ENCODE measurements around the gene TMEM9.

Gene TMEM9

GRCh38 chr1:201190624-201191051 lies 36.4 kb upstream of the TMEM9 start, which contains the start of gene IGFN1:
IGFN1 (plus strand) TSS chr1:201190824; CDS start chr1:201193294, 2,470 bp downstream.
- TF ChIP-seq CTCF (IDR thresholded peaks at IDR 0.05; ENCODE audit: unreplicated experiment in 3 of 3) = no peak
- H3K27me3 Mint-ChIP-seq (ENCODE audit: low read depth) = peaks cover 27% of the 10 kb centered on the region
- peak within 1 kb of the TSS in 1 of 3 experiments; percentile 65 for H3K4me3 Mint-ChIP-seq
- H3K36me3 Mint-ChIP-seq (ENCODE audit: low read depth) = no peaks in the 10 kb centered on the region
- H3K4me1 Mint-ChIP-seq = peaks cover 64% of the 10 kb centered on the region
- no peaks in the 10 kb centered on the region for H3K9me3 Mint-ChIP-seq
- peak within 1 kb of the TSS in 2 of 3 experiments; percentile 92 for H3K27ac Mint-ChIP-seq

- no peak for TF ChIP-seq CTCF (IDR thresholded peaks at IDR 0.05; ENCODE audit: unreplicated experiment in 3 of 3)
- Mint-ChIP-seq H3K4me3 (no peak overlapping the region), H3K27ac (peak overlapping the region in 2 of 3 experiments; percentile 32 to 41), H3K9me3 (no peaks in the 10 kb centered on the region), H3K36me3 (ENCODE audit: low read depth) (no peaks in the 10 kb centered on the region), H3K27me3 (ENCODE audit: low read depth) (peaks cover 27% of the 10 kb centered on the region), H3K4me1 (peaks cover 59% of the 10 kb centered on the region)
Observed at GRCh38 chr1:201190005-201190404, 35.7 kb upstream of the TMEM9 start.

GRCh38 chr1:201189085-201189484 lies 34.8 kb upstream of the TMEM9 start:
- peak overlapping the region in 2 of 3 experiments; percentile 32 to 41 for H3K27ac Mint-ChIP-seq
- TF ChIP-seq CTCF (IDR thresholded peaks at IDR 0.05; ENCODE audit: unreplicated experiment in 3 of 3) = no peak
- no peak overlapping the region for H3K4me3 Mint-ChIP-seq
- no peaks in the 10 kb centered on the region for H3K9me3 Mint-ChIP-seq
- peaks cover 59% of the 10 kb centered on the region for H3K4me1 Mint-ChIP-seq
- H3K27me3 Mint-ChIP-seq (ENCODE audit: low read depth) = peaks cover 27% of the 10 kb centered on the region
- H3K36me3 Mint-ChIP-seq (ENCODE audit: low read depth) = no peaks in the 10 kb centered on the region

- Mint-ChIP-seq H3K27me3 (ENCODE audit: low read depth) (peaks cover 17% of the 10 kb centered on the region), H3K36me3 (ENCODE audit: low read depth) (no peaks in the 10 kb centered on the region), H3K4me1 (peaks cover 48% of the 10 kb centered on the region), H3K4me3 (no peak overlapping the region), H3K9me3 (no peaks in the 10 kb centered on the region), H3K27ac (peak overlapping the region in 2 of 3 experiments; percentile 47 to 86)
- no peak for TF ChIP-seq CTCF (IDR thresholded peaks at IDR 0.05; ENCODE audit: unreplicated experiment in 3 of 3)
Observed at GRCh38 chr1:201186192-201186591, 31.9 kb upstream of the TMEM9 start.

- Mint-ChIP-seq H3K36me3 (ENCODE audit: low read depth) (no peaks in the 10 kb centered on the region), H3K27me3 (ENCODE audit: low read depth) (peaks cover 15% of the 10 kb centered on the region), H3K27ac (peak overlapping the region in 1 of 3 experiments; percentile 47), H3K4me1 (peaks cover 50% of the 10 kb centered on the region), H3K4me3 (no peak overlapping the region), H3K9me3 (no peaks in the 10 kb centered on the region)
- no peak for TF ChIP-seq CTCF (IDR thresholded peaks at IDR 0.05; ENCODE audit: unreplicated experiment in 3 of 3)
Observed at GRCh38 chr1:201185527-201186128, 31.4 kb upstream of the TMEM9 start.

GRCh38 chr1:201185123-201185453 lies 30.8 kb upstream of the TMEM9 start:
- no peaks in the 10 kb centered on the region for H3K9me3 Mint-ChIP-seq
- H3K4me3 Mint-ChIP-seq = no peak overlapping the region
- no peak for TF ChIP-seq CTCF (IDR thresholded peaks at IDR 0.05; ENCODE audit: unreplicated experiment in 3 of 3)
- H3K27ac Mint-ChIP-seq = peak overlapping the region; percentile 84 to 94 (median 93)
- H3K27me3 Mint-ChIP-seq (ENCODE audit: low read depth) = peaks cover 10% of the 10 kb centered on the region
- H3K4me1 Mint-ChIP-seq = peaks cover 51% of the 10 kb centered on the region
- H3K36me3 Mint-ChIP-seq (ENCODE audit: low read depth) = no peaks in the 10 kb centered on the region
